ENCODE measurements around the gene PLPP2.

Gene PLPP2

GRCh38 chr19:294341-294945, 3.2 kb upstream of the PLPP2 start:
- H3K27ac ChIP-seq: no peak overlapping the region
- H3K36me3 ChIP-seq: no peaks in the 10 kb centered on the region
- H3K4me3 ChIP-seq: no peak overlapping the region
- H3K4me2 ChIP-seq: no peak overlapping the region
- H3K4me1 ChIP-seq: no peaks in the 10 kb centered on the region
- H4K20me1 ChIP-seq: no peaks in the 10 kb centered on the region
- peaks cover 22% of the 10 kb centered on the region for H3K27me3 ChIP-seq
- TF ChIP-seq Cebpa-rat (IDR thresholded peaks at IDR 0.05): no peak
- H3K9ac ChIP-seq: no peak overlapping the region
- H3K9me3 ChIP-seq: no peaks in the 10 kb centered on the region

- Histone ChIP-seq H3K4me2 (no peak overlapping the region), H3K4me1 (no peaks in the 10 kb centered on the region), H3K4me3 (no peak overlapping the region), H3K9me3 (no peaks in the 10 kb centered on the region), H3K27me3 (peaks cover 22% of the 10 kb centered on the region), H4K20me1 (no peaks in the 10 kb centered on the region), H3K9ac (no peak overlapping the region), H3K27ac (no peak overlapping the region), H3K36me3 (no peaks in the 10 kb centered on the region)
- no peak for TF ChIP-seq Cebpa-rat (IDR thresholded peaks at IDR 0.05)
These were observed 2.4 kb upstream of the PLPP2 start for GRCh38 chr19:293436-294110.

- Histone ChIP-seq H3K4me2 (no peak overlapping the region), H3K9me3 (no peaks in the 10 kb centered on the region), H3K4me1 (no peaks in the 10 kb centered on the region), H3K4me3 (no peak overlapping the region), H3K36me3 (no peaks in the 10 kb centered on the region), H4K20me1 (no peaks in the 10 kb centered on the region), H3K27me3 (peaks cover 22% of the 10 kb centered on the region), H3K9ac (no peak overlapping the region), H3K27ac (no peak overlapping the region)
- no peak for TF ChIP-seq Cebpa-rat (IDR thresholded peaks at IDR 0.05)
These were observed 1.7 kb upstream of the PLPP2 start for GRCh38 chr19:292951-293350.

GRCh38 chr19:292281-292884, 1.2 kb upstream of the PLPP2 start:
- no peak for TF ChIP-seq Cebpa-rat (IDR thresholded peaks at IDR 0.05)
- Histone ChIP-seq H3K9me3 (no peaks in the 10 kb centered on the region), H3K36me3 (no peaks in the 10 kb centered on the region), H3K4me1 (no peaks in the 10 kb centered on the region), H3K4me2 (no peak overlapping the region), H3K4me3 (no peak overlapping the region), H4K20me1 (no peaks in the 10 kb centered on the region), H3K9ac (no peak overlapping the region), H3K27me3 (peaks cover 22% of the 10 kb centered on the region), H3K27ac (no peak overlapping the region)

GRCh38 chr19:291561-292280, 518 bp upstream of the PLPP2 start:
- Histone ChIP-seq H3K4me1 (no peaks in the 10 kb centered on the region), H4K20me1 (no peaks in the 10 kb centered on the region), H3K27me3 (peaks cover 22% of the 10 kb centered on the region), H3K4me3 (no peak overlapping the region), H3K36me3 (no peaks in the 10 kb centered on the region), H3K4me2 (no peak overlapping the region), H3K9me3 (no peaks in the 10 kb centered on the region), H3K27ac (no peak overlapping the region), H3K9ac (no peak overlapping the region)
- TF ChIP-seq Cebpa-rat (IDR thresholded peaks at IDR 0.05): no peak

- no peak overlapping the region for H3K4me2 ChIP-seq
These were observed 714 bp downstream of the PLPP2 start for GRCh38 chr19:290372-291005.

GRCh38 chr19:289651-290371, 1.4 kb downstream of the PLPP2 start:
- no peaks in the 10 kb centered on the region for H3K9me3 ChIP-seq
- no peaks in the 10 kb centered on the region for H3K4me1 ChIP-seq
- no peak overlapping the region for H3K9ac ChIP-seq
- H3K27me3 ChIP-seq: peaks cover 17% of the 10 kb centered on the region
- no peaks in the 10 kb centered on the region for H4K20me1 ChIP-seq
- H3K27ac ChIP-seq: no peak overlapping the region
- H3K36me3 ChIP-seq: no peaks in the 10 kb centered on the region
- no peak overlapping the region for H3K4me3 ChIP-seq
- no peak overlapping the region for H3K4me2 ChIP-seq
- TF ChIP-seq Cebpa-rat (IDR thresholded peaks at IDR 0.05): no peak

More at GRCh38 chr19:290372-291005, 714 bp downstream of the PLPP2 start:
- Histone ChIP-seq H3K27me3 (peaks cover 22% of the 10 kb centered on the region), H3K9me3 (no peaks in the 10 kb centered on the region), H3K4me3 (no peak overlapping the region), H3K9ac (no peak overlapping the region), H3K36me3 (no peaks in the 10 kb centered on the region), H4K20me1 (no peaks in the 10 kb centered on the region), H3K27ac (no peak overlapping the region), H3K4me1 (no peaks in the 10 kb centered on the region)
- TF ChIP-seq Cebpa-rat (IDR thresholded peaks at IDR 0.05): no peak

GRCh38 chr19:288911-289310, 2.3 kb downstream of the PLPP2 start:
- Histone ChIP-seq H3K27me3 (peaks cover 8% of the 10 kb centered on the region), H3K36me3 (no peaks in the 10 kb centered on the region), H3K9ac (no peak overlapping the region), H3K27ac (no peak overlapping the region), H3K9me3 (no peaks in the 10 kb centered on the region), H3K4me1 (no peaks in the 10 kb centered on the region), H4K20me1 (no peaks in the 10 kb centered on the region), H3K4me3 (no peak overlapping the region), H3K4me2 (no peak overlapping the region)
- no peak for TF ChIP-seq Cebpa-rat (IDR thresholded peaks at IDR 0.05)

GRCh38 chr19:287381-287871, 3.8 kb downstream of the PLPP2 start:
- Histone ChIP-seq H3K4me1 (no peaks in the 10 kb centered on the region), H3K27me3 (no peaks in the 10 kb centered on the region), H3K27ac (no peak overlapping the region), H3K4me3 (no peak overlapping the region), H3K36me3 (no peaks in the 10 kb centered on the region), H4K20me1 (no peaks in the 10 kb centered on the region), H3K9me3 (no peaks in the 10 kb centered on the region), H3K4me2 (no peak overlapping the region), H3K9ac (no peak overlapping the region)
- no peak for TF ChIP-seq Cebpa-rat (IDR thresholded peaks at IDR 0.05)

Data from BLaER1 (cell line).